ENCODE results near the gene CACNG4. TPM values are rescaled to one million over a fixed set of nuclear protein-coding genes. Genes with fewer than 3 reads are reported as not detected.

CACNG4 gene
- total and polyA plus RNA-seq, 8 donors: 0.09 to 4.2 (median 0.32) TPM

- Histone ChIP-seq H3K4me1 (peaks cover 0 to 2% (median 0%) of the 10 kb centered on the region in 3 donors), H3K9me3 (no peaks in the 10 kb centered on the region), H3K36me3 (no peaks in the 10 kb centered on the region), H3K27ac (no peak overlapping the region), H3K27me3 (peaks cover 0 to 14% (median 0%) of the 10 kb centered on the region in 4 donors), H3K4me3 (peak overlapping the region; percentile 7 to 53 (median 36))
- no peak for FAIRE-seq
- DNase-seq: peak in 5 of 6 donors; percentile 21 to 79 (median 47)
- intact Hi-C loops (cut with DNase I): no loop called here
- TF ChIP-seq CTCF (IDR thresholded peaks at IDR 0.05): no peak
- WGBS, 2 donors: 1 to 2% methylated on average over 26 to 92 of the region's 92 CpGs
- ATAC-seq: peak in 3 of 4 donors; percentile 76 to 84 (median 80)
Measured at GRCh38 chr17:66964930-66965800, 658 bp downstream of the CACNG4 start.

- DNase-seq (peak in 1 of 6 donors; percentile 33), FAIRE-seq (no peak), ATAC-seq (peak; percentile 60 to 71 (median 64))
- H3K9me3 ChIP-seq: no peaks in the 10 kb centered on the region
- no peak overlapping the region for H3K27ac ChIP-seq
- no peak for TF ChIP-seq CTCF (IDR thresholded peaks at IDR 0.05)
- 2 to 4% methylated on average over 32 to 36 of the region's 36 CpGs for WGBS, 2 donors
- peaks cover 0 to 14% (median 0%) of the 10 kb centered on the region in 4 donors for H3K27me3 ChIP-seq
- H3K36me3 ChIP-seq: no peaks in the 10 kb centered on the region
- peaks cover 0 to 2% (median 0%) of the 10 kb centered on the region in 3 donors for H3K4me1 ChIP-seq
- intact Hi-C loops (cut with DNase I): no loop called here
- H3K4me3 ChIP-seq: peak overlapping the region; percentile 7 to 53 (median 36)
Measured at GRCh38 chr17:66965801-66966262, 1.3 kb downstream of the CACNG4 start.

GRCh38 chr17:66966298-66966697 lies 1.8 kb downstream of the CACNG4 start:
- WGBS, 2 donors: 12 to 18% methylated on average over 11 of the region's 11 CpGs
- peak in 1 of 4 donors; percentile 8 for ATAC-seq
- Histone ChIP-seq H3K9me3 (no peaks in the 10 kb centered on the region), H3K27me3 (peaks cover 0 to 14% (median 0%) of the 10 kb centered on the region in 4 donors), H3K36me3 (no peaks in the 10 kb centered on the region), H3K4me1 (peaks cover 0 to 2% (median 0%) of the 10 kb centered on the region in 3 donors), H3K4me3 (peak overlapping the region in 2 of 4 donors; percentile 43 to 53), H3K27ac (no peak overlapping the region)
- intact Hi-C loops (cut with DNase I): no loop called here
- DNase-seq: no peak
- no peak for TF ChIP-seq CTCF (IDR thresholded peaks at IDR 0.05)
- no peak for FAIRE-seq

- ATAC-seq (no peak), FAIRE-seq (no peak), DNase-seq (no peak)
- WGBS, 2 donors: 69 to 82% methylated on average over 9 of the region's 9 CpGs
- Histone ChIP-seq H3K27ac (no peak overlapping the region), H3K27me3 (peaks cover 0 to 14% (median 0%) of the 10 kb centered on the region in 4 donors), H3K4me3 (no peak overlapping the region), H3K36me3 (no peaks in the 10 kb centered on the region), H3K9me3 (no peaks in the 10 kb centered on the region), H3K4me1 (peaks cover 0 to 2% (median 0%) of the 10 kb centered on the region in 3 donors)
- no peak for TF ChIP-seq CTCF (IDR thresholded peaks at IDR 0.05)
- intact Hi-C loops (cut with DNase I): no loop called here
Measured at GRCh38 chr17:66966704-66967418, 2.4 kb downstream of the CACNG4 start.

Data from pancreas (tissue), 10 donors.